K562 (cell line): ENCODE measurements around the gene ADPGK. TPM values are rescaled to one million over a fixed set of nuclear protein-coding genes. Genes with fewer than 3 reads are reported as not detected.
"Not testable (repeated sequence)": the region's sequence is repeated elsewhere in the genome, so short reads cannot be mapped to it uniquely, and the experiment has no call there.

ENCODE experiments used
- ATAC-seq: fragments of 200-7000 bp; cut with Tn5 transposase; 3 replicates; pipeline ENCODE4 v1.9.1; 2020; ENCODE audit warnings: moderate library complexity
- BruUV-seq: library from RNA; stranded (reverse); fragments of 400-500 nt; replicated peaks from 2 replicates; lab custom pipeline; 2021; lab: Mats Ljungman, UMichigan
- CTCF ChIA-PET: fragments of 300-600 bp; formaldehyde crosslinking; extraction: SDS; loops from one replicate; lab custom pipeline; 2021; ENCODE audit warnings: low intra/inter-chr PET ratio; lab: Yijun Ruan, JAX
- POLR2A ChIA-PET: fragments of 300-600, 350-650 bp; sonication (Branson Sonifier 250); formaldehyde crosslinking; extraction: SDS; loops from one replicate; lab custom pipeline; 2021; ENCODE audit warnings: antibody characterized with exemption, inconsistent platforms; lab: Yijun Ruan, JAX
- DNase-seq, 4 experiments: peaks; one replicate each; pipeline versions ENCODE4 v3.0.0 to v3.0.0-alpha.2; 2011 to 2018; ENCODE audit warnings: low spot score in 3 of 4, mixed read lengths in 3 of 4; ENCODE audit errors: extremely low read depth in 1 of 4
- FAIRE-seq: peaks from 2 replicates; lab custom pipeline; 2011; peaks lifted over from hg19 to GRCh38; lab: Jason Lieb, UNC
- H2AFZ ChIP-seq: 2 replicates; pipeline ENCODE4 v1.6.0; 2011; ENCODE audit warnings: low read depth, low read length, control low read depth, inconsistent platforms
- H3K27ac ChIP-seq: fragments of 200-600 bp; 3 replicates; pipeline ENCODE4 v1.8.0; 2011; ENCODE audit warnings: low read depth, mild to moderate bottlenecking, control low read depth, inconsistent platforms, low read length, moderate library complexity, mixed read lengths; ENCODE audit errors: extremely low read depth
- H3K27me3 ChIP-seq, 2 experiments: fragments of 300-600 bp in 1 of 2; 2 replicates in 1 of 2; 3 replicates in 1 of 2; pipeline versions ENCODE4 v1.6.0 to v1.8.0; 2011; ENCODE audit warnings: inconsistent platforms in 2 of 2, low read length in 2 of 2, mild to moderate bottlenecking in 1 of 2, mixed read lengths in 1 of 2, moderate library complexity in 1 of 2; ENCODE audit not compliant: control insufficient read depth in 2 of 2, insufficient read depth in 2 of 2
- H3K36me3 ChIP-seq: fragments of 300-600 bp; 3 replicates; pipeline ENCODE4 v1.8.0; 2011; ENCODE audit warnings: mild to moderate bottlenecking, low read length, inconsistent platforms; ENCODE audit not compliant: control insufficient read depth, insufficient read depth
- H3K4me1 ChIP-seq, 2 experiments: fragments of 200-600 bp in 1 of 2; replicated peaks in 1 of 2; 2 replicates in 1 of 2; 3 replicates in 1 of 2; pipeline versions ENCODE4 v1.5.1 to v1.8.0; 2011; ENCODE audit warnings: inconsistent platforms in 2 of 2, low read length in 2 of 2, mild to moderate bottlenecking in 1 of 2, mixed read lengths in 1 of 2, moderate library complexity in 1 of 2; ENCODE audit not compliant: control insufficient read depth in 2 of 2, insufficient read depth in 2 of 2
- H3K4me2 ChIP-seq: 2 replicates; pipeline ENCODE4 v1.6.1; 2011; ENCODE audit warnings: low read length, control low read depth, inconsistent platforms, mixed read lengths; ENCODE audit not compliant: insufficient read depth
- H3K4me3 ChIP-seq: fragments of 200-600 bp; sonication (generic), shearing (Covaris generic); 2 replicates; pipeline ENCODE4 v1.5.1; 2016; ENCODE audit warnings: control low read depth, inconsistent platforms
- H3K79me2 ChIP-seq: fragments of 200-600 bp; 3 replicates; pipeline ENCODE4 v1.8.0; 2011; ENCODE audit warnings: low read length, inconsistent platforms; ENCODE audit not compliant: control insufficient read depth, insufficient read depth
- H3K9ac ChIP-seq, 2 experiments: 2 replicates each; pipeline versions ENCODE4 v1.6.0 to v1.6.1; 2011; ENCODE audit warnings: low read depth in 2 of 2, low read length in 2 of 2, control low read depth in 1 of 2, inconsistent platforms in 1 of 2, mild to moderate bottlenecking in 1 of 2, mixed read lengths in 1 of 2; ENCODE audit not compliant: insufficient read depth in 1 of 2
- H3K9me1 ChIP-seq: one replicate; pipeline ENCODE4 v1.6.0; 2011; ENCODE audit warnings: inconsistent platforms, mild to moderate bottlenecking, low read length, moderate library complexity; ENCODE audit not compliant: control insufficient read depth, insufficient read depth
- H3K9me3 ChIP-seq: replicated peaks from 2 replicates; pipeline ENCODE4 v1.5.1; 2011; ENCODE audit warnings: low read depth, low read length, inconsistent platforms; ENCODE audit not compliant: control insufficient read depth, insufficient read depth
- H4K20me1 ChIP-seq: replicated peaks from 2 replicates; pipeline ENCODE4 v1.6.1; 2011; ENCODE audit warnings: low read length, inconsistent platforms, mixed read lengths; ENCODE audit not compliant: control insufficient read depth, insufficient read depth
- ESRRA ChIP-seq: fragments of 450-650 bp; IDR thresholded peaks from 2 replicates; pipeline ENCODE4 v1.6.1; 2014; ENCODE audit warnings: low read depth, mild to moderate bottlenecking, moderate library complexity, borderline replicate concordance
- FOXA3 ChIP-seq, 2 experiments: fragments of 450-650 bp in 1 of 2; sonication (generic) in 1 of 2; formaldehyde crosslinking; IDR thresholded peaks in 1 of 2; conservative IDR thresholded peaks in 1 of 2; 2 replicates each; pipeline versions ENCODE4 v1.4.0 to v1.8.0; 2020 to 2022; ENCODE audit warnings: mild to moderate bottlenecking in 2 of 2, missing genetic modification reagents in 1 of 2
- FOXJ2 ChIP-seq: fragments of 200-800 bp; sonication (Bioruptor generic); IDR thresholded peaks from 2 replicates; pipeline ENCODE4 v1.6.1; 2016; ENCODE audit warnings: missing genetic modification characterization, missing compliant biosample characterization
- L3MBTL2 ChIP-seq: fragments of 450-650 bp; IDR thresholded peaks from 2 replicates; pipeline ENCODE4 v1.6.1; 2016; ENCODE audit warnings: mild to moderate bottlenecking, moderate library complexity
- NR2C2 ChIP-seq, 2 experiments: fragments of 200-800 bp in 1 of 2; sonication (Bioruptor generic) in 1 of 2; sonication (generic) in 1 of 2; formaldehyde crosslinking in 1 of 2; IDR thresholded peaks; 2 replicates each; pipeline versions ENCODE4 v1.6.1 to v1.8.0; 2016 to 2022; ENCODE audit warnings: mild to moderate bottlenecking in 1 of 2, missing compliant biosample characterization in 1 of 2, missing genetic modification characterization in 1 of 2, missing genetic modification reagents in 1 of 2
- SOX6 ChIP-seq: fragments of 450-650 bp; IDR thresholded peaks from 2 replicates; pipeline ENCODE4 v1.6.1; 2014; ENCODE audit warnings: mild to moderate bottlenecking
- WGBS: fragments of 100-300 bp; shearing (Covaris generic); methylation state at CpG from one replicate; pipeline ENCODE4 v1.1.6; 2016; ENCODE audit warnings: low coverage, mixed read lengths; ENCODE audit not compliant: insufficient coverage; ENCODE audit errors: missing lambda C conversion rate; 5-methylcytosine and 5-hydroxymethylcytosine counted together
- in situ Hi-C: fragments of 300-500 bp; cut with MboI; formaldehyde crosslinking; loops from 4 replicates; pipeline ENCODE4 v1.15.0; 2018; ENCODE audit warnings: inconsistent platforms, mixed read lengths
- intact Hi-C: fragments of 100-400 bp; cut with micrococcal nuclease; formaldehyde crosslinking; loops from 2 replicates; pipeline ENCODE4 v1.14.2; 2022
- polyA plus RNA-seq, 8 experiments: library from polyadenylated mRNA; depleted of rRNA in 4 of 8; stranded (reverse) in 5 of 8; unstranded in 3 of 8; fragments of >200 nt; fragmentation: Nextera tagmentation in 2 of 8; fragmentation: Illumina TruSeq in 1 of 8; extraction: Ambion mirVana in 2 of 8; extraction: Trizol in 1 of 8; gene quantifications; 2 replicates each; pipeline versions ENCODE4 v1.2.1 to v1.2.3, GENCODE V29; 2011 to 2014; ENCODE audit warnings: inconsistent platforms in 1 of 8, missing spikeins in 1 of 8
- total RNA-seq, 7 experiments: library from RNA; depleted of rRNA in 6 of 7; stranded (reverse); fragments of >200 nt in 6 of 7; fragmentation: Illumina TruSeq in 2 of 7; extraction: Trizol in 2 of 7; gene quantifications; 2 replicates each; pipeline versions ENCODE4 v1.2.1 to v1.2.3, GENCODE V29; 2011 to 2021; ENCODE audit warnings: low replicate concordance in 1 of 7

ADPGK gene
- total and polyA plus RNA-seq, 9 of the 15 experiments (the other 6 are each of a cell fraction or from before 2014, with no cell fraction given), result 13.4 to 97.4 (median 48.5) TPM

DNA sequence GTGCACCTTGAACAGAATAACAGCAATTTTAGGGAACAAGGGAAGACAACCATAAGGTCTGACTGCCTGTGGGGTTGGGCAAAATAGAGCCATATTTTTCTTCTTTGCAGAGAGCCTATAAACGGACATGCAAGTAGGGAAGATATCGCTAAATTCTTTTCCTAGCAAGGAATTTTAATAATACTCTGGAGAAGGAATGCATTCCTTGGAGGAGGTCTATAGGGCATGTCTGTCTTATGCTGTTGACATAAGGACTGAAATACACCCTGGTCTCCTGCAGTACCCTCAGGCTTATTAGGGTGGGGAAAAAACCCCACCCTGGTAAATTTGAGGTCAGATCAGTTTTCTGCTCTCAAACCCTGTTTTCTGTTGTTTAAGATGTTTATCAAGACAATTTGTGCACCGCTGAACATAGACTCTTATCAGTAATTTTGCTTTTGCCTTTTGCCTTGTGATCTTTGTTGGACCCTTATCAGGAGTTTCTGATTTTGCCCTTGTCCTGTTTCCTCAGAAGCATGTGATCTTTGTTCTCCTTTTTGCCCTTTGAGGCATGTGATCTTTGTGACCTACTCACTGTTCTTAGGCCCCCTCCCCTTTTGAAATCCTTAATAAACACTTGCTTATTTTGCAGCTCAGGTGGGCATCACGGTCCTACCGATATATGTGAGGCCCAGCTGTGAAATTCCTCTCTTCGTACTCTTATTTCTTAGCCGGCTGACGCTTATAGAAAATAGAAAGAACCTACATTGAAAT lies 74.8 kb downstream of the ADPGK start:
- H3K4me3 ChIP-seq; in situ Hi-C loops; intact Hi-C loops; H3K4me1 ChIP-seq; H3K9me3 ChIP-seq; CTCF ChIA-PET; FAIRE-seq; H3K9me1 ChIP-seq; H2AFZ ChIP-seq; DNase-seq; POLR2A ChIA-PET; H4K20me1 ChIP-seq; H3K4me2 ChIP-seq; H3K9ac ChIP-seq; H3K27ac ChIP-seq; ATAC-seq; BruUV-seq; H3K79me2 ChIP-seq; H3K27me3 ChIP-seq; TF ChIP-seq NR2C2 (CRISPR knock-in tag; IDR thresholded peaks at IDR 0.05): not testable (repeated sequence)
- peak; percentile 50; the same call in 1 of the 2 replicates for TF ChIP-seq L3MBTL2
- TF ChIP-seq NR2C2 (tag; IDR thresholded peaks at IDR 0.05), result peak; percentile 58; the same call in 1 of the 2 replicates
- 0 out of 4 replicates have a peak, but pooled peaks of 1 of the 2 experiments have one; percentile 31 for TF ChIP-seq FOXA3 (CRISPR knock-in tag; conservative IDR thresholded peaks at IDR 0.05 in 1 of 2, IDR thresholded peaks at IDR 0.05 in 1 of 2)
- peak; percentile 31; the same call in 1 of the 2 replicates for TF ChIP-seq SOX6
- peak; percentile 77 for TF ChIP-seq ESRRA
- 0 out of 2 replicates have a peak, but pooled peaks have one; percentile 12 for TF ChIP-seq FOXJ2 (tag)
- 69% methylated on average over 8 of the region's 8 CpGs for WGBS
- peaks cover 11% of the 10 kb centered on the region; the same call in 2 of the 3 replicates for H3K36me3 ChIP-seq
